Immature natural killer cell (primary cell): ENCODE data around the gene THY1. TPM values are rescaled to one million over a fixed set of nuclear protein-coding genes. Genes with fewer than 3 reads are reported as not detected.
"Not testable (repeated sequence)": the region's sequence is repeated elsewhere in the genome, so short reads cannot be mapped to it uniquely, and the experiment has no call there.

Experiments
- DNase-seq, 3 donors: peaks; one replicate each; pipeline ENCODE4 v3.0.0; 2022; ENCODE audit warnings: mixed read lengths in 1 of 3
- H3K27ac Mint-ChIP-seq, 6 donors: one replicate each; pipeline ENCODE4 v1.8.0; 2020; ENCODE audit warnings: mixed read lengths in 6 of 6, mild to moderate bottlenecking in 5 of 6, inconsistent platforms in 4 of 6, moderate library complexity in 3 of 6
- H3K27me3 Mint-ChIP-seq, 3 donors: one replicate each; pipeline ENCODE4 v1.8.0; 2020 to 2021; ENCODE audit warnings: low read depth in 3 of 3, mild to moderate bottlenecking in 3 of 3, mixed read lengths in 3 of 3, moderate library complexity in 3 of 3, inconsistent platforms in 1 of 3
- H3K36me3 Mint-ChIP-seq, 3 donors: one replicate each; pipeline ENCODE4 v1.8.0; 2020; ENCODE audit warnings: mixed read lengths in 3 of 3, inconsistent platforms in 2 of 3, mild to moderate bottlenecking in 2 of 3
- H3K4me1 Mint-ChIP-seq, 2 donors: one replicate each; pipeline ENCODE4 v1.8.0; 2020; ENCODE audit warnings: inconsistent platforms in 2 of 2, mild to moderate bottlenecking in 2 of 2, mixed read lengths in 2 of 2, moderate library complexity in 1 of 2
- H3K4me3 Mint-ChIP-seq, 5 donors: one replicate each; pipeline ENCODE4 v1.8.0; 2020; ENCODE audit warnings: mild to moderate bottlenecking in 5 of 5, mixed read lengths in 5 of 5, inconsistent platforms in 3 of 5, moderate library complexity in 3 of 5
- H3K9me3 Mint-ChIP-seq, 6 donors: one replicate each; pipeline ENCODE4 v1.8.0; 2020; ENCODE audit warnings: mild to moderate bottlenecking in 6 of 6, mixed read lengths in 6 of 6, inconsistent platforms in 4 of 6, moderate library complexity in 3 of 6
- polyA plus RNA-seq, 3 donors: library from polyadenylated mRNA; unstranded; fragments of 300-500 nt; fragmentation: Illumina TruSeq; gene quantifications; one replicate each; pipeline ENCODE4 v1.2.3, GENCODE V29; 2021

THY1 gene
- not detected for polyA plus RNA-seq

DNA sequence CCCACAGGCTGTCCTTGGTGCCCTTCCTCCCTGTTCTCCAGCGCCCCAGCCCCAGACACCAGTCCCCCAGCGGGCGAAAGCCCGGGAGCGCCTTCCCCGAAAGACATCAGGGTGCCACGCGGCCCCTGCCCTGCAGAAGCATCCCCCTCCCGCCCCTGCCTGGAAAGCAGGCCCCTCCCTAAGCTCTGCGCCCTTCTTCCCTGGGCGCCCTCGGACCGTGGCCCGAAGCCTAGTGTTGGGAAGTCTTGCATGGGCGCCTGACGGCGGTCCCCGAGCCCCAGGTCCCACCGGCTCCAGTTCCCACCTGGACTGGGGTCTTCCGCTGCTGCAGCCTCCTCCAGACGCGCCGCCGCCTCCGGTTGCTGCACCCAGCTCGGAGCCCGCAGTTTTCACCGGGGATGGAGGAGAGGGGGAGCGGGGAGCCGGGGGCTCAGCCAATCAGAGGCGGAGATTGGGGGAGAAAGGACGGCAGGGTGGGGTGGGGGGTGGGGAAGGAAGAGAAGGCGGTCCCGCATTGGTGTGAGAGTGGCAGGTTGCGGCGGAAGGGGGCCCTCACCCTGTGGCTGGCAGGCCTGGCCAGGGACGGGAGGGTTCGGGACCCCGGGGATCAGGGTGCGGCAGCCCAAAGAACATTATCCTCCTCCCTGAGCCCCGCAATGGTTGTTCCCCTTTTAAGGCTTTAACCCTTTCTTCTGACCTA lies at the start of gene THY1:
Gene THY1 (minus strand): TSS at position 364 of the 700 bp plus-strand sequence. CDS start 2,267 bp downstream, outside the sequence.
- no peak within 1 kb of the TSS for H3K27ac Mint-ChIP-seq
- H3K9me3 Mint-ChIP-seq, result peaks cover 0 to under 1% (median 0%) of the 10 kb centered on the region in 6 donors
- peaks cover 9 to 16% (median 12%) of the 10 kb centered on the region in 3 donors for H3K27me3 Mint-ChIP-seq
- H3K4me1 Mint-ChIP-seq, result peaks cover 0 to 10% of the 10 kb centered on the region in 2 donors
- no peak for DNase-seq
- H3K4me3 Mint-ChIP-seq, result peak within 1 kb of the TSS in 1 of 5 donors; percentile 7
- no peaks in the 10 kb centered on the region for H3K36me3 Mint-ChIP-seq

DNA sequence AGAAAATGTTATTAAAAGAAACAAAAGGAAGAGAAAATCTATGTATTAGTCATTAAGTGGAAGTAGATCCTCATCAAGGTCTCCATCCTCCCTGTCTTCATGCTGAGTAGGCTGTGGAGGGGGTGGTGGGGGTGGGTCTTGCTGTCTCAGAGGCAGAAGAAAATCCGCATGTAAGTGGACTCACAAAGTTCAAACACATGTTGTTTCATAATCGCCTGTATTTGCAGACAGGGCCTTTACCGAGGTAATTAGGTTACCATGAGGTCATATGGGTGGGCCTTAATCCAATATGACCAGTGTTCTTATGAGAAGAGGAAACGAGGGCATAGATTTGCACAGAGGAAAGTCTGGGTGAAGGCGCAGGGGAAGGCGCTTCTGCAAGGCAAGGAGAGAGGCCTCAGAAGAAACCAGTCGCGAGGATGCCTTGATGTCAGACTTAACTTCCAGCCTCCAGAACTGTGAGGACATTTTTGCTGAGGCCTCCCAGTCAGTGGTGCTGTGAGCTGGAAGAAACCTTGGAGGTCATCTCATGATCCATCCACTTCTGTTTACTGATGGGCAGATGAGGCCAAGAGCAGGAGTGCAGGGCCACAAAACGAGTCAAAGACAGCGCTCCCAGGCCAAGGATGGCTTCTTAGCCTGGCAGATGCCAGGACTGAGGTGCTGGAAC lies 49.3 kb upstream of the THY1 start:
- H3K27ac Mint-ChIP-seq, result no peak overlapping the region
- peaks cover 1 to 10% (median 4%) of the 10 kb centered on the region in 6 donors for H3K9me3 Mint-ChIP-seq
- no peaks in the 10 kb centered on the region for H3K36me3 Mint-ChIP-seq
- no peaks in the 10 kb centered on the region for H3K4me1 Mint-ChIP-seq
- peaks cover 2 to 24% (median 7%) of the 10 kb centered on the region in 3 donors for H3K27me3 Mint-ChIP-seq
- DNase-seq, result no peak
- H3K4me3 Mint-ChIP-seq, result no peak overlapping the region

DNA sequence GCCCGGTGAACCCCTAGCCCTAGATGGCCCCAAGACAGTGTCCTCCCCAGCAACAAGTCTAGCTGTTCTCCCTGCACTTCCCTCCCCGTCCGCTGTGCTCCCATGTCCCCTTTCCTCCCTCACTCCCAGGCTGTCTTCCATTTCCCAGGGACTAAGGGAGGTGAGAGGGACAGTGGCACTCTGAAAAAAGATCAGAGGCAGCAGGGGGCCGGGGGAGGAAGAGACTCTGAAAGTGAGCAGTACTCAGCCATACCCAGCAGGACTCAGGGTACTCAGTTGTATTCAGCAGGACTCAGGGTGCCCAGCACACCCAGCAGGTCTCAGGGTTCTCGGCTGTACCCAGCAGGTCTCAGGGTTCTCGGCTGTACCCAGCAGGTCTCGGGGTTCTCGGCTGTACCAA lies 48.4 kb upstream of the THY1 start:
- Mint-ChIP-seq H3K27me3 (peaks cover 8 to 20% (median 8%) of the 10 kb centered on the region in 3 donors), H3K27ac (peak overlapping the region in 1 of 6 donors; percentile 47), H3K36me3 (peaks cover 0 to 4% (median 4%) of the 10 kb centered on the region in 3 donors)

DNA sequence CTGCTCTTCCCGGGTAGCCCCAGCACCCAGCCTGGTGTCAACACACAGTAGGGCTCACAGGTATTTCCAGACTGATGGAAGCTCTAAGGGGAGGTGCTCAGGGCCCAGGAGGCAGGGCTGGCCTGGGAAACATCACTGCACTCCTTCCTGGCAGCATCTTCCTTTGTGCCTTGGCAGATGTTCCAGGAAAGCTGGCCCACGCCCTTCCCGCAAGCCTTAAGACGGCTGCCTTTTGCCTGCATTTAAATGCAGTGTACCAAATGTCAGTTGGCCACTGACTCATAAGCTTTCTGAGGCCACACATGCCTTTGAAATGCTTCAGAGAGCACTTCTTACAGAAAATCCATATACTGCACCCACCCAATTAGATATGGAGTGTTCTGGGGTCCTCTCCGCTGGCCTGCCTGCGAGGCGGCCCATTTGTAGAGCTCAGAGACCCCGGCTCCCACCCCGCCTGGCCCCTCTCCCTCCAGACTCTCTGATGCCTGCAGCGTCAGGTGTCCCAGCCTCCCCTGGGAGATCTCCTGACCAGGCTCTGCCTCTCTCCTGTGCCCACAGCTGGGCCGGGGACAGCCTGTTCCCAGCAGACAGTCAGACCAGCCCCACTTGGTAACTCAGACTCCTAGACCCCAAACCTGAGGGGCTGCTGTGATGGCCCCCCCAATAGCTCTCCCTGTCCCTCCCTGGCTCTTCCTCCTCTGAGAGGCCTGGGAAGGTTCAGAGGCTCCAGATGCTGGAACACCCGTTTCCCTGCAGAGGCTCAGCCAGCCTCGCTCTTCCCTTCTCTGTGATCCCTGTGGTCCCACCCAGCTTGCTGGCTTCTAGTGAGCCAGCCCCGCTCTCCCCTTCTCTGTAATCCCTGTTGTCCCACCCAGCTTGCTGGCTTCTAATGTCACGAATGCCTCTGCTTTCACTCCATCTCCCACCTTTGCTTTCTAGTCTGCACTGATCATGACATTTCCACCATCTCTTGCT lies 47.6 kb upstream of the THY1 start:
- no peak overlapping the region for H3K4me3 Mint-ChIP-seq

More for the DNA sequence above, 48.4 kb upstream of the THY1 start:
- Mint-ChIP-seq H3K4me3 (no peak overlapping the region), H3K9me3 (peaks cover 6 to 20% (median 14%) of the 10 kb centered on the region in 6 donors), H3K4me1 (no peaks in the 10 kb centered on the region)
- DNase-seq, result no peak

DNA sequence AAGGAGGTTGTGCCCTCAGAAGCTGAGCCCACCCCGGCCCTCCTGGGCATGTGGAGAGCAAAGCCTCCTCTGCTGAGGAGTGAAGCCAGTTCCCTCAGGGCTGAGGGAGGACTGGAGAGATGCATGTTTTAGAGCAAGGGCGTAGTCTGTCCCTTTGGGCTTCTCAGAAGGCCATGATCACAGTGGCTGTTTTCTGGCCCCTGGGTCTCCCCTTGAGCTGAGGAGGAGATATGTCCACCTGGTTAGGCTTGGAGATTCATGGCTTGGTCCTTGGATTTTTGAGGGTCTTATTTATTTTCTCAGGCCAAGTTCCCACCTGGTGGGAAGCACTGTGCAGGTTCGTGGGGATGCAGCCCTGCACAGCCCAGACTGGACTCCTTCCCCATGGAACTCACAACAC lies 46.5 kb upstream of the THY1 start:
- H3K4me3 Mint-ChIP-seq, result no peak overlapping the region
- DNase-seq, result no peak
- H3K9me3 Mint-ChIP-seq, result peaks cover 8 to 35% (median 22%) of the 10 kb centered on the region in 6 donors
- peaks cover 8 to 18% (median 10%) of the 10 kb centered on the region in 3 donors for H3K27me3 Mint-ChIP-seq
- no peak overlapping the region for H3K27ac Mint-ChIP-seq
- peaks cover 4 to 7% (median 4%) of the 10 kb centered on the region in 3 donors for H3K36me3 Mint-ChIP-seq
- H3K4me1 Mint-ChIP-seq, result no peaks in the 10 kb centered on the region

More for the DNA sequence above, 47.6 kb upstream of the THY1 start:
- H3K27ac Mint-ChIP-seq, result peak overlapping the region in 1 of 6 donors; percentile 47
- no peak for DNase-seq
- H3K36me3 Mint-ChIP-seq, result peaks cover 0 to 7% (median 4%) of the 10 kb centered on the region in 3 donors
- no peaks in the 10 kb centered on the region for H3K4me1 Mint-ChIP-seq
- H3K27me3 Mint-ChIP-seq, result peaks cover 8 to 16% (median 10%) of the 10 kb centered on the region in 3 donors
- H3K9me3 Mint-ChIP-seq, result peaks cover 8 to 27% (median 18%) of the 10 kb centered on the region in 6 donors

DNA sequence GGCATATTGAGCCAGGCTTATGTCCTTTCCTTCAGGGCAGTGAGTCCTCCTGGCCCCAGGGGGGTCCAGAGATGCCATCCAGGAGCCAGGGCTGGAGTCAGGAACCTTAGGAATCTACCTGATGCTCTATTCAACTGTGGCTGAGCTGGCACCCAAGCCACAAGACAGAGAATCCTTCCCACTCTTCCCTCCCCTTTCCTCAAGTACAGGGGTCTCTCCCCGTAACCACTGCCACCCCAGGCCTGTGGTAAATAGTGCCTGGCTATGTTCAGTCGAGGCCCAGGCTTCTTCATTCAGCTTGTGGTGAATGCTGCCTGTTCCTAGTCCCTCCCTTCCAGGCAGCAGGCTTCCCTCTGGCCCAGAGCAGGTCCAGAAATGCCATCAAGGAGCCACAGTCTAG lies 45.5 kb upstream of the THY1 start:
- H3K4me1 Mint-ChIP-seq, result no peaks in the 10 kb centered on the region
- H3K27me3 Mint-ChIP-seq, result peaks cover 8 to 18% (median 13%) of the 10 kb centered on the region in 3 donors
- DNase-seq, result no peak
- H3K36me3 Mint-ChIP-seq, result peaks cover 4 to 7% (median 4%) of the 10 kb centered on the region in 3 donors
- H3K27ac Mint-ChIP-seq, result no peak overlapping the region
- H3K9me3 Mint-ChIP-seq, result peaks cover 8 to 36% (median 22%) of the 10 kb centered on the region in 6 donors
- H3K4me3 Mint-ChIP-seq, result no peak overlapping the region

DNA sequence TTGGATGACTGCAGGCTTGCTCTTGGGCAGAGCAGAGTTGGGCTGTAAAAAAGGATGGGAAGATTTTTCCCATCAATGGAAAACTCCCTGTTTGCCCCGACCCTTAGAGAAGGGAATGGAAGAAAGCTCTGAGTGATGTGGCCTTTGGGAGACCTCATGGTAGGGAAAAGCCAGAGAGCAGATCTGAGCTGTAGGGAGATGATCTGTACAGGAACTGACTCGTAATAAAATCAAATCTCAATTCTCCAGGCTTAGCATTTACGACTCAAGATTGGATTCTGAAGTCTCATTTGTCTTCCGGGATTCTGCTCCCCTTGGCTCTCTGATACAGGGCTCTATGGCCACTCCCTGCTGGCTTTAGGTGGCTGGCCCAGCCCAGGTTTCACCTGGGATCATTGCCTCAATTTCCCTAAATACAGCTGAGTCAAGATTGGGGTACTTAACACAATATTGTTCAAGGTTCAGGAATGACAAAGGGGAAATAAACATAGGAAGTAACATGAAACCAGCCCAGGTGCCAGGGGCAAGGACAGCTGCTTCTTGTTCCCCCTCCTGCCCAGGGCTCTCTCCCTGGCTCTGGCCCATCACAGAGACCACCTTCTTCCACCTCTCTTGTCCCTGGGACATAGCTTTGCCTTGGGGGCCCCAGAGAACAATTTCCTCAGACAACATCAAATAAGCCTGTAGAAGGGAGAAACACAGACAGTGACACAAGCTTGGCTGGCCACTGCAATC lies 38.4 kb upstream of the THY1 start:
- Mint-ChIP-seq H3K27ac (no peak overlapping the region), H3K4me1 (peaks cover 4 to 17% of the 10 kb centered on the region in 2 donors), H3K27me3 (peaks cover 2 to 10% (median 7%) of the 10 kb centered on the region in 3 donors), H3K4me3 (no peak overlapping the region), H3K9me3 (peaks cover 3 to 19% (median 9%) of the 10 kb centered on the region in 6 donors), H3K36me3 (peaks cover under 1 to 4% (median 4%) of the 10 kb centered on the region in 3 donors)
- no peak for DNase-seq

DNA sequence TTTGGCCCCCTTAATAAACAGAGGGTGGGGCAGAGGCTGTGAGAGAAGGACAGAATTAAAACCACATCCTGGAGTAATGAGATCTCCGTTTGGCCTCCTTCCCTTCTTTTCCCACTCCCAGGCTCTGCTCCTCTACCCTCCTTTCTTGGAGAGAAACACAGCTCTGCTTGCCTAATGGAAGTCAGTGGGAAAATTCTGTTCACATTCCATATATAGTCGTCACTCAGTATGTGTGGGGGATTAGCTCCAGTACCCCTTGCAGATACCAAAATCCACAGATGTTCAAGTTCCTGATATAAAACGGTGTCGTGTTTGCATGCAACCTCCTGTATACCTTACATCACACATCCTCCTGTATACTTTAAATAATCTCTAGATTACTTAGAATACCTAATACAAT lies 37.6 kb upstream of the THY1 start:
- Mint-ChIP-seq H3K9me3 (peaks cover 0 to 11% (median 4%) of the 10 kb centered on the region in 6 donors), H3K27me3 (peaks cover 2 to 10% (median 5%) of the 10 kb centered on the region in 3 donors), H3K36me3 (peaks cover 0 to 4% (median 0%) of the 10 kb centered on the region in 3 donors), H3K27ac (no peak overlapping the region), H3K4me3 (no peak overlapping the region), H3K4me1 (peaks cover 4 to 17% of the 10 kb centered on the region in 2 donors)
- DNase-seq, result no peak

DNA sequence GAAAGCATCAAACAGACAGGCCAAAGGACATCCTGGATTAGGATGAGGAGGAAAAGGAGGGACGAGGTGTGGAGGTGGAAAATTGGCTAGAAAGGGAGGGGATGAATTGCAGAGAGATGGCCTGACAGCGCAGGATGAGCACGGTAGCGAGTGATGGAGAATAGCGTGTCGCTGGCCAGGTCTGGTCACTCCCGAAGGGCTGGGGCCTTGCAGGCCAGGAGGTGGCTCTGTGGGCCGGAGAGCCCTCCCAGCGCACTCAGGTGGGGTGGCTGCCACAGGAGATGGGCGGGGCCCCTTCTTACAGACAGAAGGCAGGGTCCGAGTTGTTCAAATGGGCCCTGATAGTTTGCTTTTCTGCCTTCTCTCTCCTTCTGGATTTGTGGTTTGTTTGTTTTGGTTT lies 37.1 kb upstream of the THY1 start:
- Mint-ChIP-seq H3K4me3 (no peak overlapping the region), H3K4me1 (peaks cover 4 to 17% of the 10 kb centered on the region in 2 donors), H3K36me3 (peaks cover 0 to 4% (median 0%) of the 10 kb centered on the region in 3 donors), H3K9me3 (peaks cover 0 to 6% (median under 1%) of the 10 kb centered on the region in 6 donors), H3K27me3 (peaks cover 2 to 6% (median 6%) of the 10 kb centered on the region in 3 donors), H3K27ac (no peak overlapping the region)
- no peak for DNase-seq

DNA sequence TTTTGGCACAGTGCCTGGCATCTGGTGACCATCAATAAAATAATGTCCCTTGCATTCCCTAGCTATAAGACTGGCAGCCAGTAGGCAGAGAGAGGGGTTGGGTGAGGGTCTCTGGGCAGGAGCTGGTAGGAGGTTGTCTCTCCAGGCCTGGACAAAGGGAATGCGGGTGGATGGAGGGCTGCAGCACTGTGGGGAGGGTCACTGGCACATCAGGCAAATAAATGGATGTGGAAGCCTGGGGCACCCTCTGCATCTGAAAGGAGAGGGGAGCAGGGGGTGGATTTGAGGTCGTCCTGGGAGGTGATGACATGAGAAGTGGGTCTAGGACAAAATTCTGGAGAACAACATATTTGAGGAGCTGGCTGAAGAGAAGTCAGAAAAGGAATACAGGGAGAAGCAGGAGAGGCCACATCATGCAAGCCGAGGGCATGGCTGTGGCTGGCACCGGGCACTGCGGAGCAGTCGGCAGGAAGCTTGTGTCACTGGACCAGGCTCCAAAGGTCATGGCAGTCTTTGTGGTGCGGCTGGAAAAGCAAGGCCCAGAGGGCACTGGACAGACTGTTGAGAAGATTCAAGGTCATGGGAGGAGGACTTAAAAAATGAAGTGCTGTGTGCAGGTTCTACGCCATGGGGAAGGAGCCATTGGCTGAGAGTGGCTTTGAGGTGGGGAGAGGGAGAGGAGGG lies 36.5 kb upstream of the THY1 start:
- H3K27me3 Mint-ChIP-seq, result peaks cover 2 to 6% (median 6%) of the 10 kb centered on the region in 3 donors
- H3K36me3 Mint-ChIP-seq, result no peaks in the 10 kb centered on the region
- H3K9me3 Mint-ChIP-seq, result peaks cover 0 to 1% (median 0%) of the 10 kb centered on the region in 6 donors
- H3K27ac Mint-ChIP-seq, result peak overlapping the region in 2 of 6 donors; percentile 28 to 54
- H3K4me3 Mint-ChIP-seq, result no peak overlapping the region
- no peak for DNase-seq
- H3K4me1 Mint-ChIP-seq, result peaks cover 4 to 17% of the 10 kb centered on the region in 2 donors

DNA sequence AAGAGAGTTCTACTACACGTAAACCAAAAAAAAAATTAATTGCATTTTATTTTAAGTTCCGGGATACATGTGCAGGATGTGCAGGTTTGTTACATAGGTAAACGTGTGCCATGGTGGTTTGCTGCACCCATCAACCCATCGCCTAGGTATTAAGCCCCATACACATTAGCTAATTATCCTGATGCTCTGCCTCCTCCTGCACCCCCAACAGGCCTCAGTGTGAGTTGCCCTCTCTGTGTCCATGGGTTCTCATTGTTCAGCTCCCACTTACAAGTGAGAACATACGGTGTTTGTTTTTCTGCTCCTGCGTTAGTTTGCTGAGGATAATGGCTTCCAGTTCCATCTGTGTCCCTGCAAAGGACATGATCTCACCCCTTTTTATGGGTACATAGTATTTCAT lies 32.7 kb upstream of the THY1 start:
- H3K4me3 Mint-ChIP-seq, H3K9me3 Mint-ChIP-seq, DNase-seq, H3K36me3 Mint-ChIP-seq, H3K27ac Mint-ChIP-seq: not testable (repeated sequence)
- Mint-ChIP-seq H3K27me3 (peaks cover 6 to 22% (median 8%) of the 10 kb centered on the region in 3 donors), H3K4me1 (peaks cover 4 to 17% of the 10 kb centered on the region in 2 donors)

DNA sequence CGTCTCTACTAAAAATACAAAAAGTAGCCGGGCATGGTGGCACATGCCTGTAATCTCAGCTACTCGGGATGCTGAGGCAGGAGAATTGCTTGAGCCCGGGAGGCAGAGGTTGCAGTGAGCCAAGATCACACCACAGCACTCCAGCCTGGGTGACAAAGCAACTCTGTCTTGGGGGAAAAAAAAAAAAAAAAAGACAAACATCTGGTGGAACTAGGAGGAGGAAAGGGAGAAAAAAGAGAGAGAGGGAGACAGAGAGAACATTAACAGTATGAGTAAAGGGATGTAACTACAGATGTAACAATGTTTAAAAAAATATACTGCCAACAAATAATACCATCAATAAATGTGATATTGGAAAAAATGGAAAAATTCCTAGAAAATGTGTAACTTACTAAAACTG lies 32.3 kb upstream of the THY1 start:
- not testable (repeated sequence) for H3K27ac Mint-ChIP-seq, DNase-seq, H3K4me3 Mint-ChIP-seq, H3K9me3 Mint-ChIP-seq, H3K36me3 Mint-ChIP-seq
- Mint-ChIP-seq H3K27me3 (peaks cover 6 to 22% (median 8%) of the 10 kb centered on the region in 3 donors), H3K4me1 (peaks cover 4 to 17% of the 10 kb centered on the region in 2 donors)
